Stimulated activated CD4-positive, alpha-beta T cell treated with anti-CD3 and anti-CD28 coated beads, Interleukin-4, amount 100 ng/mL, for 48 hours (primary cell): Measurements from ENCODE around the gene DDX1.

ENCODE experiments used
- DNase-seq, 2 donors: peaks; one replicate each; pipeline ENCODE4 v3.0.0-alpha.2; 2020; ENCODE audit warnings: low read depth in 2 of 2

The DDX1 gene

DNA sequence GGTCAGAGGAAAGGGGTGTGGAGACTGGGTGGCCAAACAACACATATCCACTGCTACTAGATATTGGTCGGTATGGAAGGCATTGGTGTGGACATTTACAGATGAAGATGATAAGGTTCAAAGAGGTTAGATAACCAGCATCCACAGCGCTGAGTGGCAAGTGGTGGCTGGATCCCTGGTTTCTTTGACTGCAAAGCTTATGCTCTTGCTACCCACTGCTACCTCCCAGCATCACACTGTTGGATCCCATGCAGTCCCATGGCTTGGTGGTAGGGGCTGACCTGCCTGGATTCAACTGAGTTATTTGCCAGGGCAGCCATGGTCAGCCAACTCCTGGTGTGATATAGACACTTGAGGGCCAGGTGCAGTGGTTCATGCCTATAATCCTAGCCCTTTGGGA is 53.6 kb downstream of the DDX1 start:
- no peak for DNase-seq

DNA sequence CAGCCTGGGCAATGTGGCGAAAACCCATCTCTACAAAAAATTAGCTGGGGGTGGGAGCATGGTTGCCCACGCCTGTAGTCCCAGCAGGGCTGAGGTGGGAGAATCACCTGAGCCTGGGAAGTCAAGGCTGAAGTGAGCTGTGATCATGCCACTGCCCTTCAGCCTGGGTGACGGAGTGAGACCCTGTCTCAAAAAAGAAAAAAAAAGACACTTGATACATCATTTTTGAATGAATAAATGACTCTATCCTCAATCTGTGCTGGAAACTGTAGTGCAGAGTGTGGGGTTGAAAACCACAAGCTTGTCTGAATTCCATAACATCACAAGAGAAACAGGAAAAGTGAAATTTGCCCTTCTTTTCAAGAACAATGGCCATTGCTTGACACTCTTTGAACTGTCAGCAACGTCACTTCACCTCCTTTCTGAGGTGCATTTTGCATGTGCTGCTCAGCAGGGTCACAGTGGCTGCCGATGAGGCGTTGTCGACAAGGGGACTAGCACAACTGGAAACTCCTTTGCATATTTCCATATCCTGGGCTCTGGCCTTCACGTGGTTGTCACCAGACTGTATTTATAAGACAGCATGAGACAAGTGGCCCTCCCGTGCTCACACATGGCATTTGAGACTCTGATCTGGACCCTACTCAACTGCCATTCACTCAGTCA is 54.2 kb downstream of the DDX1 start:
- no peak for DNase-seq

DNA sequence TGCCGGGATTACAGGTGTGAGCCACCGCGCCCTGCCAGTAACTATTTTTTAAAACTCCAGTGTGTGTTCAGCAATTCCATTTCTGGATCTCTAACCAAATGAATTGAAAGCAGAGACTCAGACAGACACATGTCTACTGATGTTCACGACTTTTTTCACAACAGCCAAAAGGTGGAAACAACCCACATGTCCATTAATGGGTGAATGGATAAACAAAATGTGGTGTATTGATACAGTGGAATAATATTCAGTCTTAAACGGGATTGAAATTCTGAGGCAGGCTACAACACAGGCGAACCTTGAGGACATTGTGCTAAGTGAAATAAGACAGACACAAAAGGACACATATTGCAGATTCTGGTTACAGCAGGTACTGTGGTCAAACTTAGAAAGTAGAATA is 55.0 kb downstream of the DDX1 start:
- DNase-seq: no peak

DNA sequence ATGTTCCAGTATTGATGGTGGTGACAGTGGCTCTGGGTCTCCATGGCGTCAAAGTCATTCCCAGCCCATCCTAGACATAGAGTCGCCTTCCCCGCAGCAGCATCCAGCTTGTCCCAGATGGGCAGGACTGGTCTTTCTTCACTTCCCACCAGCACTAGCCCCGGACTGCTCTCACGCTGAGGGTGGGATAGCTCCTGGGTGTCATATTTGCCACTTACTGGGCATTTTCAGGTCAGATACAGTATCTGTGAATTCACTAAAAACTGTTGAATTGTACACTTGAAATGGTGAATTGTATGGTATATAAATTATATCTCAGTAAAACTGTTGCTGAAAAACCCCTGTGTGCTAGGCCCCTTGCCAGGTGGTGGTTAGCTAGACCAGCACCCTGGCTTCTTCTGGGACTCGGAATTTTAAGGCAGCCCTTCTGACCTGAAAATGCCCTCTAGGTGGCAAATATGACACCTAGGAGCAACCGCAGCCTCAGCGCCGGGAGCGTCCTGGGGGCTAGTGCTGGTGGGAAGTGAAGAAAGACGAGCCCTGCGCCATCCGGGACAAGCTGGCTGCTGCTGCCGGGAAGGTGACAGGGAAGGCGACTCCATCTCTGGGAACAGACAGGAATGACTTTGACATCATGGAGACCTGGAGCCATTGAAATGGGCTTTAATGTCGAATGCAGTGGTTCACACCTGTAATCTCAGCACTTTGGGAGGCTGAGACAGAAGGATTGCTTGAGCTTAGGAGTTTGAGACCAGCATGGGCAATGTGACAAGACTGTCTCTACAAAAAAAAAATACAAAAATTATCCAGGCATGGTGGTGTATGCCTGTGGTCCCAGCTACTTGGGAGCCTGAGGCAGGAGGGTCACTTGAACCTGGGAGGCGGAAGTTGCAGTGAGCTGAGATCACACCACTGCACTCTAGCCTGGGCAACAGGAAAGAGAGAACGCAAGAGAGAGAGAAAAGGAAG is 56.2 kb downstream of the DDX1 start:
- no peak for DNase-seq

DNA sequence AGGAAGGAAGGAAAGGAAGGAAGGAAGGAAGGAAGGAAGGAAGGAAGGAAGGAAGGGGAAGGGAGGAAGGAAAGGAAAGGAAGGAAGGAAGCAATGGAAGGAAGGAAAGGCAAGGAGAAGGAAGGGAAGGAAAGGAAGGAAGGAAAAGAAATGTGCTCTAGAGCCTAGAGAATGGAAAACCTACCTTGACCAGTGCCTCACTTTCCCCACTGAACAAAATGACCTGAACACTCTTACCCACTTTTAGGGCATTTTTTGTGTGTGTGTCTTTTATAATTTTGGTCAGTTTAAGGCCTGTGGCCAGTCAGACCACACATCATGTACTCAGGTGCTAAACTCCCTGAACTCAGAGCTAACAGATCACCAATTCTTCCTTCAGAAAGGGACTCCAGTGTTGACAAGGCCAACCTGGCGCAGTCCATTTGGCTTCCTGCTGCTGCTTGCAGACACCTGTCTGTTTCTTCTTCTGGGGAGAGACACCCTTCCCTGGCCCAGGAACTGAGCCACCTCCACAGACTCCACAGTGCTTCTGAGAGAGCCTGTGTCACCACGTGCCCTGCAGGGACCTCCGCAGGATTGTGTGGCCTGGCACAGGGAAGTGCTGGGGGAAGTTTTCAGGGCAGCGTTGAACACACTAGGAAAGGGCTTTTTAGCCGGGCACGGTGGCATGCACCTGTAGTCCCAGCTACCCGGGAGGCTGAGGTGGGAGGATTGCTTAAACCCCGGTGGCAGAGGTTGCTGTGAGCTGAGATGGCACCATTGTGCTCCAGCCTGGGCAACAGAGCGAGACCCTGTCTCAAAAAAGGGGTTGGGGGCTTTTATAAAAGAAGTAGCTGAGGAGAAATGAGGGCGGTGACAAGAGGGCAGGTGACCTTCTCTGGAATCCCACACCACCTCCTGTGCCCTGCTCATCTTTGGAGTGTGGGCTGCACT is 57.2 kb downstream of the DDX1 start:
- no peak for DNase-seq

DNA sequence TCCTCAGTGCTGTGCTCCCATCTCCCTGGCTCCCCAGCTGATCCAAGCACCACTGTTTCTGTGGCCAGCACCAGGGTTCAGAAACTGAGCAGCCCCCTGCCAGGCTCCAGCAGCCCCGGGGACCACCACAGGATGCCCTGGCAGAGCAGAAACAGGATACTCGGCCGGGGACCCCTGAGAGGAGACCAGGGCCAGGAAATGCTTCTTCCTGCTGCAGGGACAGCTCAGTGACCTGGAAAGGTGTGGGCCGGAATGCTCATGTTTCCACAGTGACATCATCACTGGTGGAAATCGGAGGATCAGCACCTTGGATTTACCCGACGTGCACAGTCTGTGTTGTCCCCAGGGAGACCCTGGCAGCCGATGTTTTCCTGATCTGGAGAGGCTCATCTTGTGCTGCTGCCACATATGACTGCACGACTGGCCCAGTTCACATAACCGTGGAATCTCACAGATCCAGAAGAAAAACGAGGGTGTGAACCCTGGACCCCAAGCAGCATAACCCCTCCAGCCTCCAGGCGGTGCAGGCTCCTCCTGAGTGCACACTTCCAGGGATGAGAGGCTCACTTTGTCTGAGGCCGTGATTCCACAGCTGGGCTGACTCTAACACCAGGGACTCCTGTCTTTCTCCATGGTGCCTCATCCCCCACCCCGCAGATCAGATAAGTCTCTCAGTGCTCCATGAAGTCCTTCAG is 58.0 kb downstream of the DDX1 start:
- no peak for DNase-seq

DNA sequence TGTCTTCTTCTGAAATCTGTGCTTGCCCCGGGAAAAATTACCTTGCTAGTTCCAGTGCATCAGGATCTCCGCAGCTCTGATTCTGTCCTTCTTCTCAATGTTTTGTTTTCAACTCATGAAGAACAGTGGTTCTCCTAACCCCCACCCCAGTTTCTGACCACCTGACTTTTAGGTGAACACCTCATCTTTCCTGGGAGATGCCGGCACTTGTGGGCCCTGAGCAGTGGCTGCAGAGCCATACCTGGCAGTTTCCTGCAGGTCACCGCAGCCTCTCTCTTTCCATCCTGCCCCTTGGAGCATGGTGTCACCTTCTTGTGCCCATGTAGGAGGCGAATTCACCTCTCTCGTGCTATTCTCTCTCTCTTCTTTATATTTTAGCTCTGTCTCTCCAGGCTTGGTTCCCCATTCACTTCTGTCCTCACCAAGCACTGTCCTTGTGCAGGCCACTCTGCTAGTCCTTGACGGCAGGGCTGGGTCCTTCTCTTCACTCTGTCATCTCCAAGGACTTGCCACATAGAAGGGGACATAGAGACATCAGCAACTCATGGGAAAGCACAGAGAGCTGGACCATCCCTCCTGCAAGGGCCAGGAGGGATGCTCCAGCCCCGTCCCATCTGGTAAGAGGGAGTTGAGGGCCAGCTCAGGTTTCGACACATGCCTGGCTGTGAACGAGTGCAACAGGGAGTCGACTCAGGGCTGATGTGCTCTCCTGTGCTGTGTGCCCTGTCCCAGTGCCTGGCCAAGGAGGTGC is 59.1 kb downstream of the DDX1 start:
- no peak for DNase-seq

DNA sequence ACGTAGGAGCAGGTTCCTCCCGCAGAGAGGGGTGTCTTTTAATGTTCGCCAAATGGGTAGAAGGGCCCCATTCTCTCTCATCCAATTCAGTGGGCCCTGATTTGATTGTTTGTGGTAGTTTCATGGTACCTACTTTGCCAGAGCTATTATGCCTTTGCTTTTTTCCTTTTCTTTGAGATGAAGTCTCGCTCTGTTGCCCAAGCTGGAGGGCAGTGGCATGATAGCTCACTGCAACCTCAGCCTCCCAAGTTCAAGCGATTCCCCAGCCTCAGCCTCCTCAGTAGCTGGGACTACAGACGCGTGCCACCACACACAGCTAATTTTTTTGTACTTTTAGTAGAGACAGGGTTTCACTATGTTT is 59.7 kb downstream of the DDX1 start:
- DNase-seq: no peak

DNA sequence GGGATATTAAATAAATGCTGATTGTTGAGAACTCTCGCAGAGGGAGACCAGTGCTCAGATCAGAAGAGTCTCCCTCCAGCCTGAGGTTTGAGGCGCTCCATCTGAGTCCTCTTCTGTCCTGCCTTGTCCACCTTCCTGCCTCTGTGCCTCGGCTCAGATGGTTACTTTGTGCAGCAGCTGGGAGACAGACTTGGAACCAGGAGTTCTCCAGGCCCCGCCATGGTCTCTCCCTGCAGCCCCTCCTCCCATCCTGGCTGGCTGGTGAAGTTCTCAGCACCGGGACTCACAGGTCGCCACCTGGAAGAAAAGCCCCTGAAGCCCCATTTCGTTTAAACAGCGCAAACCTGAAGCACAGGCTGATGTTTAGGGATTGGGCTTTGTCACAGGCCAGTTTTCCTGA is 60.6 kb downstream of the DDX1 start:
- no peak for DNase-seq

DNA sequence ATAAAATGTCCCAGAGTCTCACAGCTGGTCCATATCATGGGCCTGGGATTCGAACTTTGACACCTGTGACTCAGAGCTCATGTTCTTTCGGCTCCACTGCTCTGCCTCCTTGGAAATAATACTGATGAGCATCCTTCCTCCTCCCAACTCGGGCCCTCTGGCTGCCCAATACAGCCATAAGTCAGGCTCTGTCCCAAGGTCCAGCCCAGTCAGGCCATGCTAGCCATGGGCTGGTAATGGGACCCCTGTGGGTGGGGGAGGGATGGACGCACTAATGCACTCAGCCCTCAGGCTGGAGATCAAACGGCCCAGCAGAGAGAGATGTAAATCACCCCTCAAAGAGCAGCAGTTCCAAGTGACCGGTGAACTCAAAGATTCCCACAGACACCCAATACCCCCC is 61.1 kb downstream of the DDX1 start:
- no peak for DNase-seq

DNA sequence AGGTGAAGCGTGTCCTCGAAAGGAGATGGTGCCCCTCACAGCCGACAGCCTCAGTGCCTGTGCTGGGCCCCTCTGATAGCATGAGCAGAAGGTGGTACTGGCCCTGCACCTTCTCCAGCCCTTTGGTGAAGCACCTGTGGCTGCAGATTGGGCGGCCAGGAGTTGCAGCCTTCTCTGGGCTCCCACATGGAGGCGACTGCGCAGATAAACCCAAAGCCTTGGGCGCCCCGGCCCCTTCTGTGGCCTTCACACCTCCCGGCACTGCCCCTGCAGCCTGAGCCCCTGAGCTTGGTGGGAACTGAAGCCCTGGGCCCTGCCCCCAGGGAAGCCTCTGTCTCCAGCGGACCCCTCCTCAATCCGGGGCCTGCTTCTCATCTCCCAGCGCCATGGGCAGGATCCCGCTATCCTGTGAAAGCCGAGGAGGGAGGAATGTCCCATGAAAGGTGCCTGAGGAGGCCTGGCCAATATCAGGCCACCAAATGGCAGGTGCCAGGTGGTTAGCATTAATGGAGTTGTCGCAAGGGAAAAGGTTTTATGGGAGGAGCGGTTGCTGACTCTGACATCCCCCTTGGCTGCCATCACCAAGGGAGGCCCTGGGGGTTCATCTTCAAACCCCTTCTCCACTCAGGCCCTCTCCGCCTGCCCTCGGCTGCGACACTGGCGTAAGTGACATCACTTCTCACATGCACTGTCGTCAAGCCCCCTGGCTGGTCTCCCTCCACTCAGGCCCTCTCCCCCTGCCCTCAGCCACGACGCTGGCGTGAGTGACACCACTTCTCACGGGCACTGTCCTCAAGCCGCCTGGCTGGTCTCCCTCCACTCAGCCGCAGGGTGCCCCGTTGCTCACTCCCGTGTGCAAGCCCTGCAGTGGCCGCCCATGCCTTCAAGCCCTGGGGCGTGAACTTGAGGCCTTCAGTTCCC is 62.4 kb downstream of the DDX1 start:
- no peak for DNase-seq

DNA sequence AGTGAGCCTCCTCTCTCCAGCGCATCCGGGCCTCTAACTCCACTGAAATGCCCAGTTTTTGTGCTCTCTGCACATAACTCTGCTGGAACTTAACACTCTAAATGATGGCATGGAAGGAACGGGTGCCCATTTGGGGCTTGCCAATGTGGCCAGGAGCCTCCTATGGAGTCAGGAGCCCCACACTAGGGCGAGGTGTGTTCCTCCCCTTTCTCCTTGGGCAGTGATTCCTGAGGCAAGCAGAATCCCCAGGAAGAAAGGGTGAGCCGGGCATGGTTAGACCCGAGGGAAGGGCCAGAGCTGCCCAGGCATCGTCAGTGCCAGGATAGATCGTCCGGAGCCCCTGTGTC is 63.0 kb downstream of the DDX1 start:
- DNase-seq: no peak

DNA sequence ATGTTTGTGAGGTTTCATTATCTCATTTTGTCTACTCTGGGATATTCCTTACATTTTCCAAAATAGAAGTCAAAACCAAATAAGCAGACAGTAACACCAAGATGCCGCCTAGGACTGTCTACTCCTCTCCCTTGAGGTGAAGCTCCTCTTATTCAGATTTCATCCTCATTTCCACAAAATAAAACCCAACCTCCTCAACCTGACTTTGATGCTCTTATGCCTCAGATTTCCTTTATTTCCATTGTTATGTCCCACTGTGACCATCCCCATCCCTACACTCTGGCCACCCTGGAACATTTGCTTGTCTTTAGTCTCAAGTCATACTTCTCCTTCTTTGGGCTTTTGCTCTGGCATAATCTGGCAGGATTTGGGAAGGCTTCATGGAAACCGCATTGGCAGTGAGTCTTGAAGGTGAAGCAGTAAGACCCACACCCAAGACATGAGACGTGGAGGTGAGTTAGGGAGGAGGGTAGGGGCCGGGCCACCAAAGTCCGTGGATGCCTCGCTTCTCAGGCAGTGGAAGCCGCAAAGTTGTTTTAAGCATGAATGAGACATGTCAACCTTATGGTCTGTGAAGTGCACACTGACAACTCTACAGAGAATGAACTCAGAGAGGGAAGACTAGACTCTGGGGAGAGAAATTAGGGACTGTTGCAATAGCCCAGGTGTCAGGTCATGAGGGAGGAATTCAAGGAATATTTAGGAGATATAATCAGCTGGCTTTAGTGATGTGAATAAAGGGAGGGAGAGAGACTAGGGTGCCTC is 63.6 kb downstream of the DDX1 start:
- no peak for DNase-seq

DNA sequence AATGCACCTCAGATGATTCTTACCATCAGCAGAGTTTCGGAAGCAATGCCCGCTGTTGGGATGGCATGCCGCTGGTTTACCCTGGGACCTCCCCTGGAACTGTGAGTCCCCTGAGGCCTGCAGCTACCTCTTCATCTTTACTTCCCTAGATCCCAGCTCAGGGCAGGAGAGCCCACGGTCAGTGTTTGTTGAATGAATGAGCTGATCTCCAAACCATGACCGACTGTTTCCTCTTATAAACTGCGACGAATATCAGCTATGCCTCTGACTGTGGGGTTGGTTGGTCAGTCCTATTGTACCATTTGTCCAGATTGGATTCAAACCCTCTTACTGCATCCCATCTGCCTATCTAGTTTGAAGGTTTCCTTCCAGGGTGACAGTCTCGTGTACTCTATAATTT is 64.4 kb downstream of the DDX1 start:
- DNase-seq: no peak

DNA sequence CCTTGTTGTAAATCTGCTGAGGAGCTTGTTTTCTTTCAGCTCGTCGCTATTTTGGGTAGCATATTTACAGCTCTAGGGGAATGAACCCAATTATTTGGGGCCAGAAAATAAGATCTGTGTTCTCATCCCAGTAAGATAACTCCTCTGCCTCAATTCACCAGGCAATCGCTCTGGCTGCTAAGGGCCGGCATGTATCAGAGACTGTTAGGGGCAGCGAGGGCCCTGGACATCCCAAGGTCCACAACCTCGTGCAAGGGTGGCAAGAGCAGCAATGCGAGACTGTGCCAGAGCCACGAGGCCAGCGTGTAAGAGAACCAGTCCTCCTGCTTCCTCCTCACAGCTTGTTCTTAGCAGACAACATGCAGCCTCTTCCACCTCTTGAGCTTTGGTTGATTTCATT is 66.1 kb downstream of the DDX1 start:
- no peak for DNase-seq

DNA sequence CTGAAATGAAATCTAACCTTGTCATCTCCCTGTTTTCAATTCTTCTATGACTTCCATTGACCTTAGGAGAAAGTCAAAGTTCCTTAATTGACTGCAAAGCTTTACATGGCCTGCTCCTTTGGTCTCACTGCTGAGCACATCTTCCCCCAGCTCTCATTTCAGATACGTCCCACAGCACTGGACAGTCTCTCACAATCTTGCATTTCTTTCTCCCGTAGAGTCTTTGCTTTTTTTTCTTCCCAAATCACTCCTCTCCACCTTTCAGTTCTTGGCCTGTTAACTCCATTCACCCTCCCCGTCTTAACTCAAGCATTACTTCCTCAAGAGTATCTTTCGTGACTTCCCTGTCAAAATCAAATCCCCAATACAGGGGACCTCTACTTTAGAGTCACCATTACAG is 67.2 kb downstream of the DDX1 start:
- DNase-seq: no peak

DNA sequence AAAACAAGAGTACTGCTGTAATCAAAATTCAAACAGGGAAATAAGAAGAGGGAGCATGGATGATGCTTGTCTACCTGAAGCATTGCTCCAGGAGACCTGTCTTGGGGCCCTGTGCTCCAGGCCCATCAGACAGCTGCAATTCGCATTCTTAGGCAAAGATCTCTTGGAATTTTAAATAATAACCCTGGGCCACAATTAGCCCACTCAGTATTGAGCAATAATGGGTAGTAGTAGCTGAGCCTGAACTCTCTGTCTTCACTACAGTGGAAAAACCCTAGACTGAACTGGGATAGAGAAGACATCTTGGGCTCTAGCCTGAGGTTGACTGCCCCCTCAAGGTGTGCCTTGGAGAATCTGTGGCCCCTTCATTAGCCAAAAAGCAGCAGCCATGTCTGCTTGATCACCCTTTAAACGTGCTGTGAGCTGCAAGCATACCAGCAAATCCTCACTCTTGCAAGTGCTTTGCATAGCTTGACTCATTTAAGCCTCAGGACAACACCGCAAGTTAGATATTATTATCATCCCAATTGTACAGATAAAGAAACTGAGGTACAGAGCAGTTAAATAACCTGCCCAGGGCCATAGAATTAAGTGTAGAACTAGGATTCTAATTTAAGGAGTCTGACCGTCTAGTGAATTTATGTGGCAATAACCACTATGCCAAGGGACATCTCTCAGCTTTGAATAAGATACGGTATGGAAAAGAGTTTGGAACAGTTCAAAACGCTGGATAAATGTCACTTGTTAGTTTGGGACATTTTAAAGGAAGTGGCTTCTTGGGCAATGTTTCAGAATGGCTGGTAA is 69.0 kb downstream of the DDX1 start:
- no peak for DNase-seq

DNA sequence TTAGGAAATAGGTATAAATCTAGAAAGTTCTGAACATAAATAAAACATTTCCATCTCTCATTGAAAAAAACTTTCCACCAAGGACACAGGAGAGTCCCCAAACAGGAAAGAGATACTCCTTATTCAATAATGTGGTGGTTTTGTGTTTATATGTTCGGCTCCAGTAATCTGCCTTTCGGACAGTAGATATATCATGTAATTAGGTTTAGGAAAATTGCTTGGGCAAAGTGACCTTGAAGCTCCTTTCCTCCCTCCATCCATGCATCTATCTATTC is 69.6 kb downstream of the DDX1 start:
- DNase-seq: no peak

DNA sequence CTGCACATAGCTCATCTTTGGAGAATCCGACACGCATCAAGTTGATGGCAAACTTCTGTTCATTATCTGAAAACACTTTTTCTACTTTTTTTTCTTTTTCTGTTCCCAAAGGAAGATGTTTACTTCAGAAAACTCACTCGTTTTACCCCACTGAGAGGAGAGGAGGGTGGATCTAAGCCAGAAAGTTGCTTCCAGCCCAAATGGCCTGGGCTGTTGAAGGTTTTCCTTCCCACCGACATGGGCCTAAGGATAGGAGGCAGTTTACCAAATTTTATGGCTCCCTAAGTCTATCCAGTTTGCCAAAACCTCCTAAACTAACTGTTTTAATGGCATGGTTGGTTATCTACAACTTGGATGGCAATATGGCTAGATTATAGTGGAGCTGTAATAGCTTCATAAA is 70.4 kb downstream of the DDX1 start:
- no peak for DNase-seq
